ENCODE results near the gene NFE2L2. TPM values are rescaled to one million over a fixed set of nuclear protein-coding genes. Genes with fewer than 3 reads are reported as not detected.

Gene NFE2L2
- total and polyA plus RNA-seq, 2 experiments from 2014 or later: 35.0 to 39.1 TPM

GRCh38 chr2:177244244-177244771, 20.2 kb downstream of the NFE2L2 start (continued):
- TF ChIP-seq REST (IDR thresholded peaks at IDR 0.05; ENCODE audit: unreplicated experiment): no peak
- TF ChIP-seq POLR2AphosphoS5 (IDR thresholded peaks at IDR 0.05; ENCODE audit: low read depth): no peak

DNA sequence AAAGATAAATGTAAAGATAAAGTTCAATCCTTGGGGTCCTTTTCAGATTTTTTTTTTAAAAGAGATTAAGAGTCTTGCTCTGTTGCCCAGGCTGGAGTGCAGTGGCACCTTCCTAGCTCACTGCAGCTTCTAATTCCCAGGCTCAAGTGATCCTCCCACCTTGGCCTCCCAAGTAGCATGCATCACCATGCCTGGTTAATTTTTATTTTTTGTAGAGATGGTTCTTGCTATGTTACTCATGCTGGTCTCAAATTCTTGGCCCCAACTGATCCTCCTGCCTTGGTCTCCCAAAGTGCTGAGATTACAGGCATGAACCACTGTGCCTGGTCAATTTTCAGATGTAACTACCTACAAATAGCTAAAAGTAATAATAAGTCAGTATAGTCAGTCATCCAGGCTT, 21.1 kb downstream of the NFE2L2 start:
- Mint-ChIP-seq H3K4me1 (peaks cover 56% of the 10 kb centered on the region), H3K27ac (no peak overlapping the region), H3K4me3 (no peak overlapping the region), H3K27me3 (ENCODE audit: insufficient read depth, low read depth, poor library complexity) (peaks cover 9% of the 10 kb centered on the region), H3K36me3 (ENCODE audit: low read depth) (no peaks in the 10 kb centered on the region; the same call in 2 of the 3 replicates), H3K9me3 (no peaks in the 10 kb centered on the region)
- Histone ChIP-seq H3K4me1 (ENCODE audit: insufficient read depth) (peaks cover 44% of the 10 kb centered on the region), H2AFZ (no peak overlapping the region), H3K79me2 (replicated peaks; ENCODE audit: insufficient read depth) (peaks cover 98% of the 10 kb centered on the region), H3F3A (replicated peaks; ENCODE audit: low read depth) (no peaks in the 10 kb centered on the region), H3K27ac (ENCODE audit: low read depth) (no peak overlapping the region), H4K20me1 (replicated peaks; ENCODE audit: insufficient read depth) (peaks cover 49% of the 10 kb centered on the region), H3K4me3 (no peak overlapping the region), H3K36me3 (ENCODE audit: insufficient read depth) (no peaks in the 10 kb centered on the region), H3K4me2 (no peak overlapping the region), H3K9me2 (ENCODE audit: insufficient read depth) (no peaks in the 10 kb centered on the region; the same call in 1 of the 2 replicates), H3K27me3 (ENCODE audit: insufficient read depth) (no peaks in the 10 kb centered on the region)
- TF ChIP-seq STAT1 (IDR thresholded peaks at IDR 0.05; ENCODE audit: unreplicated experiment) (no peak), EZH2 (IDR thresholded peaks at IDR 0.05; ENCODE audit: low read depth, unreplicated experiment) (no peak), JUNB (IDR thresholded peaks at IDR 0.05; ENCODE audit: unreplicated experiment) (no peak), EZH2phosphoT487 (IDR thresholded peaks at IDR 0.05; ENCODE audit: unreplicated experiment) (no peak), ZNF114 (CRISPR knock-in tag; IDR thresholded peaks at IDR 0.05) (no peak), NANOG (IDR thresholded peaks at IDR 0.05; ENCODE audit: borderline replicate concordance) (no peak), REST (IDR thresholded peaks at IDR 0.05; ENCODE audit: unreplicated experiment) (no peak)
- TF ChIP-seq, protein P1, sequence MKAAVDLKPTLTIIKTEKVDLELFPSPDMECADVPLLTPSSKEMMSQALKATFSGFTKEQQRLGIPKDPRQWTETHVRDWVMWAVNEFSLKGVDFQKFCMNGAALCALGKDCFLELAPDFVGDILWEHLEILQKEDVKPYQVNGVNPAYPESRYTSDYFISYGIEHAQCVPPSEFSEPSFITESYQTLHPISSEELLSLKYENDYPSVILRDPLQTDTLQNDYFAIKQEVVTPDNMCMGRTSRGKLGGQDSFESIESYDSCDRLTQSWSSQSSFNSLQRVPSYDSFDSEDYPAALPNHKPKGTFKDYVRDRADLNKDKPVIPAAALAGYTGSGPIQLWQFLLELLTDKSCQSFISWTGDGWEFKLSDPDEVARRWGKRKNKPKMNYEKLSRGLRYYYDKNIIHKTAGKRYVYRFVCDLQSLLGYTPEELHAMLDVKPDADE (IDR thresholded peaks at IDR 0.05): no peak
- TF ChIP-seq, protein P2, sequence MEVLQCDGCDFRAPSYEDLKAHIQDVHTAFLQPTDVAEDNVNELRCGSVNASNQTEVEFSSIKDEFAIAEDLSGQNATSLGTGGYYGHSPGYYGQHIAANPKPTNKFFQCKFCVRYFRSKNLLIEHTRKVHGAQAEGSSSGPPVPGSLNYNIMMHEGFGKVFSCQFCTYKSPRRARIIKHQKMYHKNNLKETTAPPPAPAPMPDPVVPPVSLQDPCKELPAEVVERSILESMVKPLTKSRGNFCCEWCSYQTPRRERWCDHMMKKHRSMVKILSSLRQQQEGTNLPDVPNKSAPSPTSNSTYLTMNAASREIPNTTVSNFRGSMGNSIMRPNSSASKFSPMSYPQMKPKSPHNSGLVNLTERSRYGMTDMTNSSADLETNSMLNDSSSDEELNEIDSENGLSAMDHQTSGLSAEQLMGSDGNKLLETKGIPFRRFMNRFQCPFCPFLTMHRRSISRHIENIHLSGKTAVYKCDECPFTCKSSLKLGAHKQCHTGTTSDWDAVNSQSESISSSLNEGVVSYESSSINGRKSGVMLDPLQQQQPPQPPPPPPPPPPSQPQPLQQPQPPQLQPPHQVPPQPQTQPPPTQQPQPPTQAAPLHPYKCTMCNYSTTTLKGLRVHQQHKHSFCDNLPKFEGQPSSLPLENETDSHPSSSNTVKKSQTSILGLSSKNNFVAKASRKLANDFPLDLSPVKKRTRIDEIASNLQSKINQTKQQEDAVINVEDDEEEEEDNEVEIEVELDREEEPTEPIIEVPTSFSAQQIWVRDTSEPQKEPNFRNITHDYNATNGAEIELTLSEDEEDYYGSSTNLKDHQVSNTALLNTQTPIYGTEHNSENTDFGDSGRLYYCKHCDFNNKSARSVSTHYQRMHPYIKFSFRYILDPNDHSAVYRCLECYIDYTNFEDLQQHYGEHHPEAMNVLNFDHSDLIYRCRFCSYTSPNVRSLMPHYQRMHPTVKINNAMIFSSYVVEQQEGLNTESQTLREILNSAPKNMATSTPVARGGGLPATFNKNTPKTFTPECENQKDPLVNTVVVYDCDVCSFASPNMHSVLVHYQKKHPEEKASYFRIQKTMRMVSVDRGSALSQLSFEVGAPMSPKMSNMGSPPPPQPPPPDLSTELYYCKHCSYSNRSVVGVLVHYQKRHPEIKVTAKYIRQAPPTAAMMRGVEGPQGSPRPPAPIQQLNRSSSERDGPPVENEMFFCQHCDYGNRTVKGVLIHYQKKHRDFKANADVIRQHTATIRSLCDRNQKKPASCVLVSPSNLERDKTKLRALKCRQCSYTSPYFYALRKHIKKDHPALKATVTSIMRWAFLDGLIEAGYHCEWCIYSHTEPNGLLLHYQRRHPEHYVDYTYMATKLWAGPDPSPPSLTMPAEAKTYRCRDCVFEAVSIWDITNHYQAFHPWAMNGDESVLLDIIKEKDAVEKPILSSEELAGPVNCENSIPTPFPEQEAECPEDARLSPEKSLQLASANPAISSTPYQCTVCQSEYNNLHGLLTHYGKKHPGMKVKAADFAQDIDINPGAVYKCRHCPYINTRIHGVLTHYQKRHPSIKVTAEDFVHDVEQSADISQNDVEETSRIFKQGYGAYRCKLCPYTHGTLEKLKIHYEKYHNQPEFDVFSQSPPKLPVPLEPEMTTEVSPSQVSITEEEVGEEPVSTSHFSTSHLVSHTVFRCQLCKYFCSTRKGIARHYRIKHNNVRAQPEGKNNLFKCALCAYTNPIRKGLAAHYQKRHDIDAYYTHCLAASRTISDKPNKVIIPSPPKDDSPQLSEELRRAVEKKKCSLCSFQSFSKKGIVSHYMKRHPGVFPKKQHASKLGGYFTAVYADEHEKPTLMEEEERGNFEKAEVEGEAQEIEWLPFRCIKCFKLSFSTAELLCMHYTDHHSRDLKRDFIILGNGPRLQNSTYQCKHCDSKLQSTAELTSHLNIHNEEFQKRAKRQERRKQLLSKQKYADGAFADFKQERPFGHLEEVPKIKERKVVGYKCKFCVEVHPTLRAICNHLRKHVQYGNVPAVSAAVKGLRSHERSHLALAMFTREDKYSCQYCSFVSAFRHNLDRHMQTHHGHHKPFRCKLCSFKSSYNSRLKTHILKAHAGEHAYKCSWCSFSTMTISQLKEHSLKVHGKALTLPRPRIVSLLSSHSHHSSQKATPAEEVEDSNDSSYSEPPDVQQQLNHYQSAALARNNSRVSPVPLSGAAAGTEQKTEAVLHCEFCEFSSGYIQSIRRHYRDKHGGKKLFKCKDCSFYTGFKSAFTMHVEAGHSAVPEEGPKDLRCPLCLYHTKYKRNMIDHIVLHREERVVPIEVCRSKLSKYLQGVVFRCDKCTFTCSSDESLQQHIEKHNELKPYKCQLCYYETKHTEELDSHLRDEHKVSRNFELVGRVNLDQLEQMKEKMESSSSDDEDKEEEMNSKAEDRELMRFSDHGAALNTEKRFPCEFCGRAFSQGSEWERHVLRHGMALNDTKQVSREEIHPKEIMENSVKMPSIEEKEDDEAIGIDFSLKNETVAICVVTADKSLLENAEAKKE (CRISPR knock-in tag; IDR thresholded peaks at IDR 0.05): no peak
- no peak for DNase-seq (ENCODE audit: low spot score)
- ATAC-seq: no peak

Data from GM23338 (cell line).